OCI-LY7 (cell line): ENCODE data around the gene WDFY2.

ENCODE experiments used
- EZH2phosphoT487 ChIP-seq: fragments of 200-600 bp; sonication (generic); IDR thresholded peaks from 2 replicates; pipeline ENCODE4 v1.6.1; 2018; ENCODE audit warnings: low read depth, borderline replicate concordance, mild to moderate bottlenecking, mixed run types, antibody characterized with exemption, low read length, moderate library complexity, mixed read lengths
- TF ChIP-seq, protein P1 (sequence below): fragments of 200-600 bp; sonication (generic); conservative IDR thresholded peaks from 2 replicates; pipeline ENCODE4 v1.5.1; 2014; ENCODE audit warnings: mild to moderate bottlenecking, antibody characterized with exemption, low read length, moderate library complexity, mixed read lengths

DNA sequence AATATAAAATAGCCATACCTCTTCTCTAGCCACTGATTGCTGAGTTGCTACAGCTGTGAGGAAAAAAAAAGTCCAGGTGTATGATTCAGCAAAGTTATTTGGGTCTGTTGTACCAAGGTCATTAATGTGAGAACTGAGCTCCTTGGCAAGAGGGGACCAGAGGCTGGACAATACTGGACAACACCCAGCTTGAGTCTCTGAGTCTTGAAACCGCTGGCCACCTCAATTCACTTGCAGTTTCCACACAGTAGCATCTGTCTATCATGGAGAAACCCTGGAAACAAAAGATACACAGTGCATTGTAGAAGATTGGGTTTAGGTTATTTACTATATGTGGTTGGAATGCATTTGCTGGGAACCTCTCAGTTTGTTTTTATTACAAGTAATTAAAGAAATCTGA, 60.4 kb downstream of the WDFY2 start:
- TF ChIP-seq, protein P1, sequence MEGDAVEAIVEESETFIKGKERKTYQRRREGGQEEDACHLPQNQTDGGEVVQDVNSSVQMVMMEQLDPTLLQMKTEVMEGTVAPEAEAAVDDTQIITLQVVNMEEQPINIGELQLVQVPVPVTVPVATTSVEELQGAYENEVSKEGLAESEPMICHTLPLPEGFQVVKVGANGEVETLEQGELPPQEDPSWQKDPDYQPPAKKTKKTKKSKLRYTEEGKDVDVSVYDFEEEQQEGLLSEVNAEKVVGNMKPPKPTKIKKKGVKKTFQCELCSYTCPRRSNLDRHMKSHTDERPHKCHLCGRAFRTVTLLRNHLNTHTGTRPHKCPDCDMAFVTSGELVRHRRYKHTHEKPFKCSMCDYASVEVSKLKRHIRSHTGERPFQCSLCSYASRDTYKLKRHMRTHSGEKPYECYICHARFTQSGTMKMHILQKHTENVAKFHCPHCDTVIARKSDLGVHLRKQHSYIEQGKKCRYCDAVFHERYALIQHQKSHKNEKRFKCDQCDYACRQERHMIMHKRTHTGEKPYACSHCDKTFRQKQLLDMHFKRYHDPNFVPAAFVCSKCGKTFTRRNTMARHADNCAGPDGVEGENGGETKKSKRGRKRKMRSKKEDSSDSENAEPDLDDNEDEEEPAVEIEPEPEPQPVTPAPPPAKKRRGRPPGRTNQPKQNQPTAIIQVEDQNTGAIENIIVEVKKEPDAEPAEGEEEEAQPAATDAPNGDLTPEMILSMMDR: no peak
- no peak for TF ChIP-seq EZH2phosphoT487
